T follicular helper cell (primary cell): ENCODE data around the gene SSMEM1.
"Not testable (repeated sequence)": the region's sequence is repeated elsewhere in the genome, so short reads cannot be mapped to it uniquely, and the experiment has no call there.

Experiments
- DNase-seq: peaks from one replicate; pipeline ENCODE4 v3.0.0-alpha.2; 2020; ENCODE audit warnings: low read depth

SSMEM1 gene

GRCh38 chr7:130249626-130250025 is 42.0 kb downstream of the SSMEM1 start:
- not testable (repeated sequence) for DNase-seq

DNA sequence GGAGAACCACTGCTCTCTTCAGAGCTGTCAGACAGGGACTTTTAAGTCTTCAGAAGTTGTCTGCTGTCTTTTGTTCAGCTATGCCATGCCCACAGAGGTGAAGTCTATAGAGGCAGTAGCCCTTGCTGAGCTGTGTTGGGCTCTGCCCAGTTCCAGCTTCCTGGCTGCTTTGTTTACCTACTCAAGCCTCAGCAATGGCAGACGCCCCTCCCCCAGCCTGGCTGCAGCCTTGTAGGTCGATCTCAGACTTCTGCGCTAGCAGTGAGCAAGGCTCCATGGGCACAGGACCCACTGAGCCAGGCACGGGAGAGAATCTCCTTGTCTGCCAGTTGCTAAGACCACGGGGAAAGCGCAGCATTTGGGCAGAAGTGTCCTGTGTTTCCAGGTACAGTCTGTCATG is 46.9 kb downstream of the SSMEM1 start:
- DNase-seq = no peak

DNA sequence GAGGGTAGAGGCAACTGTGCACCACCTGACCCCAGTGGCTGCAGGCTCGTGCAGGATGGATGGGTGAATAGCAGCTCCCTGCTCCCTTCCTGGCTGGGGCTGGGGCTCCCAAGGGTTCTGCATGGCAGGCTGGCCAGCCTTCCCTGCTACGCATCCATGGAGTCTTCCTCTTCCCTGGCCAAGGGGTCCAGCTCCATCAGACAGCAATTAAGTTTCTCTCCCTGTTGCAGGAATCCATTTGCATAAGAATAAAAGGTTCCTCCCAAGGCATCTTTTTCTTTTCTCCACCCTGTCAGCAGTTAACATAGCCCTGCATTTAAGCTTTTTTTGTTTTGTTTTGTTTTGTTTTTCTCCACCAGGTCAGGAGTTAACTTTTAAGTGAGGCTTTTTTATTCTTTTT is 49.0 kb downstream of the SSMEM1 start:
- no peak for DNase-seq

DNA sequence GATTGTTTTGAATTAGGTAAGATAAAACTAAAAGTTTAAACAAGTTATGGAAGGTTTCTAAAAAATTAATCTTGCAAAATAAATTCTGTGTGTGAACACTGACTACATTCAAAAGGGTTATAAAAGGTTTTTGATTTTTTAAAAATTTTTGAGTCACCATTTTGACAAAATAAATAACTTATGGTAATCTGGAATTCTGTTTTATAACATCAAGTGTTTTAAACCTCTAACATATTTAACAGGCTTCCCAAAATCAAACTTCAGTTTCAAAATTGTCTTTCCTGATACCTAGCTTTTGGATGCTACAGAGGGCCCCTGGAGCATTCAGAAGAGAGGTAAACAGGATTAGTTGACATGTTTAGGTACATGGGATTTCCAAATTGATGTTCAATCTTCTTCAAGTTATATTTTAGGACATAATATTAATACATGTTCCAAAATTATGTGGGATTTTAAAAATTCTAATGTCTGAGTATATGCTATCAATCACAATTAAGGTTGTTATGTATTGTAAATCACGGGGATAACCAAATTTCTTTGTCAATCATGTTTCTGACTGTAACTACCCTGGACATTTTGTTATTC is 50.9 kb downstream of the SSMEM1 start:
- no peak for DNase-seq

GRCh38 chr7:130262448-130262847 is 54.8 kb downstream of the SSMEM1 start:
- DNase-seq = no peak

GRCh38 chr7:130263130-130263529 is 55.5 kb downstream of the SSMEM1 start:
- DNase-seq = no peak
